Measurements from ENCODE around the gene ST14.

GRCh38 chr11:130159139-130159538 lies 443 bp upstream of the ST14 start:
- TF ChIP-seq POLR2A (IDR thresholded peaks at IDR 0.05; ENCODE audit: low read depth, low read length) (no peak), TAF1 (IDR thresholded peaks at IDR 0.05; ENCODE audit: borderline replicate concordance, low read depth, low read length) (no peak)
